Esophagus squamous epithelium (tissue), 5 donors: Measurements from ENCODE around the gene DNAJC17. TPM values are rescaled to one million over a fixed set of nuclear protein-coding genes. Genes with fewer than 3 reads are reported as not detected.

Experiments used
- DNase-seq: peaks from one replicate; lab custom pipeline; 2025; lab: John Stamatoyannopoulos, UW
- H3K27ac ChIP-seq, 4 donors: fragments of 200-600 bp; sonication (generic); one replicate each; pipeline ENCODE4 v1.5.1; 2016 to 2019; ENCODE audit warnings: mild to moderate bottlenecking in 1 of 4
- H3K27me3 ChIP-seq, 4 donors: fragments of 200-600 bp; sonication (generic); 1 replicate in 3 of 4; 2 replicates in 1 of 4; pipeline versions ENCODE4 v1.5.1 to v1.6.0; 2017 to 2021; ENCODE audit warnings: antibody characterized with exemption in 1 of 4
- H3K36me3 ChIP-seq, 3 donors: fragments of 200-600 bp; sonication (generic); one replicate each; pipeline ENCODE4 v1.5.1; 2016 to 2019
- H3K4me1 ChIP-seq, 3 donors: fragments of 200-600 bp; sonication (generic); one replicate each; pipeline ENCODE4 v1.5.1; 2017 to 2019
- H3K4me3 ChIP-seq, 4 donors: fragments of 200-600 bp; sonication (generic); 1 replicate in 3 of 4; 2 replicates in 1 of 4; pipeline ENCODE4 v1.5.1; 2016 to 2019; ENCODE audit warnings: mild to moderate bottlenecking in 2 of 4, moderate library complexity in 1 of 4
- H3K9me3 ChIP-seq, 3 donors: fragments of 200-600 bp; sonication (generic); one replicate each; pipeline ENCODE4 v1.5.1; 2016 to 2019
- POLR2A ChIP-seq, 4 donors: fragments of 450-650 bp; IDR thresholded peaks; one replicate each; pipeline ENCODE4 v1.6.1; 2017; ENCODE audit warnings: antibody characterized with exemption in 4 of 4, mild to moderate bottlenecking in 4 of 4, moderate library complexity in 3 of 4
- WGBS, 2 donors: methylation state at CpG; one replicate each; pipeline ENCODE4 v1.1.5; 2018; 5-methylcytosine and 5-hydroxymethylcytosine counted together
- intact Hi-C: fragments of 100-400 bp; cut with DNase I; formaldehyde crosslinking; loops from one replicate; pipeline ENCODE4 v1.15.0; 2022
- total RNA-seq, 4 donors: library from RNA; depleted of rRNA; stranded (reverse); fragments of >200 nt; gene quantifications; one replicate each; pipeline ENCODE4 v1.1.0, GENCODE V29; 2016
- TF ChIP-seq, protein P1 (sequence below), 6 experiments: fragments of 450-650 bp in 4 of 6; fragments of 200-600 bp in 2 of 6; sonication (generic) in 2 of 6; IDR thresholded peaks; one replicate each; pipeline ENCODE4 v1.5.1; 2016 to 2019; ENCODE audit warnings: antibody characterized with exemption in 6 of 6, mild to moderate bottlenecking in 4 of 6, moderate library complexity in 4 of 6
- donor health status: DM: yes; HTN: yes; CAD: no.

DNAJC17 gene
- total RNA-seq, 4 donors from 2014 or later, result 13.9 to 24.0 (median 19.2) TPM

DNA sequence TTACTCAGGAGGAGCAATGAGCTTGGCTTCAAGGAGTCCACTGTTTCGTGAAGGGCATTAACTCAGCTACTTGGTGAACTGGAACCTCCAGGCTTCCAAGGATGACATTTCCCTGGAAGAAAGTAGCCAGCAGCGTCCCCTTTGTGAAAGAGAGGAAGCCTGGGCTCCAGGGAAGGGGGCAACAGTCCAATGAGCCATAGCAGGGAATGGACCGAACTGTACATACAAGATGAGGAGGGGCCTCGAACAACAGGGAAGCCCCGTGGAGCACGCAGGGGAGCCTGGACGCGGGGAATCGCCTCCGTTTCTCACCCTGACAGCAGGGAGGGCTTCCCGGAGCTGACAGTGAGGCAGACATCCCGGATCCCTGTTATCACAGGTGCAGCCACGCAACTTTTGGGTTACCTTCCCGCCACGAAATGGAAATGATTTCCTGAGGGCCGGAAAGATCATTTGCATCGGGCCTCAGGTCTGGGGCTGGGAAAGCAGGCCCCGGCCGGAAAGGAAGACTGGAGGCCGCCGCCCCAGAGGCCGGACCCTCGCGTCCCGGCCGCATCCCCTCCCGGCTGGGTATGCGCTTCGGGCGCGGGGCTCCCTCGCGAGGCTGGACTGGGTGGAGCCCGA is 36.1 kb upstream of the DNAJC17 start:
- TF ChIP-seq POLR2A (IDR thresholded peaks at IDR 0.05), result no peak
- TF ChIP-seq, protein P1, sequence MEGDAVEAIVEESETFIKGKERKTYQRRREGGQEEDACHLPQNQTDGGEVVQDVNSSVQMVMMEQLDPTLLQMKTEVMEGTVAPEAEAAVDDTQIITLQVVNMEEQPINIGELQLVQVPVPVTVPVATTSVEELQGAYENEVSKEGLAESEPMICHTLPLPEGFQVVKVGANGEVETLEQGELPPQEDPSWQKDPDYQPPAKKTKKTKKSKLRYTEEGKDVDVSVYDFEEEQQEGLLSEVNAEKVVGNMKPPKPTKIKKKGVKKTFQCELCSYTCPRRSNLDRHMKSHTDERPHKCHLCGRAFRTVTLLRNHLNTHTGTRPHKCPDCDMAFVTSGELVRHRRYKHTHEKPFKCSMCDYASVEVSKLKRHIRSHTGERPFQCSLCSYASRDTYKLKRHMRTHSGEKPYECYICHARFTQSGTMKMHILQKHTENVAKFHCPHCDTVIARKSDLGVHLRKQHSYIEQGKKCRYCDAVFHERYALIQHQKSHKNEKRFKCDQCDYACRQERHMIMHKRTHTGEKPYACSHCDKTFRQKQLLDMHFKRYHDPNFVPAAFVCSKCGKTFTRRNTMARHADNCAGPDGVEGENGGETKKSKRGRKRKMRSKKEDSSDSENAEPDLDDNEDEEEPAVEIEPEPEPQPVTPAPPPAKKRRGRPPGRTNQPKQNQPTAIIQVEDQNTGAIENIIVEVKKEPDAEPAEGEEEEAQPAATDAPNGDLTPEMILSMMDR (IDR thresholded peaks at IDR 0.05), result no peak
- Histone ChIP-seq H3K9me3 (no peaks in the 10 kb centered on the region), H3K27ac (peak overlapping the region; percentile 91 to 97 (median 94)), H3K4me3 (peak overlapping the region; percentile 59 to 80 (median 72)), H3K27me3 (peaks cover 0 to 34% (median 0%) of the 10 kb centered on the region in 4 donors), H3K4me1 (peaks cover 16 to 68% (median 33%) of the 10 kb centered on the region in 3 donors), H3K36me3 (peaks cover 0 to 18% (median 0%) of the 10 kb centered on the region in 3 donors)
- no peak for DNase-seq
- 11 to 63% methylated on average over 8 to 18 of the region's 34 CpGs for WGBS, 2 donors
- intact Hi-C loops, result no loop called here

DNA sequence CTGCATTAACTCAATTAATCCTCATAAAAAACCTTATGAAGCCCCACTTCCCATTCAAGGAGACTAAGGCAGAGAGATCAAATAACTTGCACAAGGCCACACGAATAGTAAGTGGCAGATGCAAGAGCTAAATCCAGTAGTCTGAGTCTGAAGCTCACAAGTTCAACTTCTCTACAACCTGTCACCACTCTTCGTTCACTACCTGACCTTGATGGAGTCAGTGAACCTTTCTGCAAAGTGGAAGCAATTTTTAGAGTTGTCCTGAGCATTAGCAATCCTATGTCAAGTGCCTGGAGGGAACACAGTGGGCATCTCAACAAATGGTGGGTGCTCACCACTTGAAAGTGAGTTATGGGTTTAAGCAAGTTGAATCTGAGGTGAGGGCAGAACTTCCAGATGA is 34.5 kb upstream of the DNAJC17 start:
- peaks cover 10 to 52% (median 22%) of the 10 kb centered on the region in 3 donors for H3K4me1 ChIP-seq
- no peak for TF ChIP-seq POLR2A (IDR thresholded peaks at IDR 0.05)
- TF ChIP-seq, protein P1 (IDR thresholded peaks at IDR 0.05), result no peak
- peaks cover 0 to 34% (median 0%) of the 10 kb centered on the region in 4 donors for H3K27me3 ChIP-seq
- H3K9me3 ChIP-seq, result no peaks in the 10 kb centered on the region
- no peak for DNase-seq
- H3K36me3 ChIP-seq, result peaks cover 0 to 19% (median 0%) of the 10 kb centered on the region in 3 donors
- peak overlapping the region in 2 of 4 donors; percentile 91 to 97 for H3K27ac ChIP-seq
- WGBS, 2 donors, result 73 to 83% methylated on average over 2 of the region's 2 CpGs
- no peak overlapping the region for H3K4me3 ChIP-seq
- intact Hi-C loops, result no loop called here

DNA sequence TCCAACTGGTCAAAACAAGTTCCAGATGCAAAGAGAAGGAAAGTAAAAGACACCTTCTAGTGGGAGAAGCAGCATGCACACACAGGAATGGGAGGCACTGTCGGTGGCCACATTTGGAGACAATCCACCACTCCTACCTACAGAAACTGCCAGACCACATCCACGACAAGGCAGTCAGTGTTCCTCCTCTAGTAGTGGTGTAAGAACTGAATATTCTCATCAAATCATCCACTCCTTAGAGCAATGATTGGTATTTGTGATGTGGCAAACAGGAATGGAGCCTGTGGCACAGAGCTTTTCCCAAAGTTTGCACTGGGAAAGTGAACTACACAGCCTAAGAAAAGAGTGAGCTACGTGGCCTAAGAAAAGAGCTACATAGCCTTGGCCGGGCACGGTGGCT is 31.5 kb upstream of the DNAJC17 start:
- peaks cover 3 to 41% (median 22%) of the 10 kb centered on the region in 3 donors for H3K4me1 ChIP-seq
- peaks cover 0 to 7% (median 0%) of the 10 kb centered on the region in 4 donors for H3K27me3 ChIP-seq
- WGBS, 2 donors, result 84 to 85% methylated on average over 5 of the region's 5 CpGs
- no peak overlapping the region for H3K27ac ChIP-seq
- H3K4me3 ChIP-seq, result no peak overlapping the region
- peaks cover 0 to 19% (median 0%) of the 10 kb centered on the region in 3 donors for H3K36me3 ChIP-seq
- intact Hi-C loops, result no loop called here
- no peak for DNase-seq
- H3K9me3 ChIP-seq, result no peaks in the 10 kb centered on the region
- no peak for TF ChIP-seq POLR2A (IDR thresholded peaks at IDR 0.05)
- TF ChIP-seq, protein P1 (IDR thresholded peaks at IDR 0.05), result no peak

DNA sequence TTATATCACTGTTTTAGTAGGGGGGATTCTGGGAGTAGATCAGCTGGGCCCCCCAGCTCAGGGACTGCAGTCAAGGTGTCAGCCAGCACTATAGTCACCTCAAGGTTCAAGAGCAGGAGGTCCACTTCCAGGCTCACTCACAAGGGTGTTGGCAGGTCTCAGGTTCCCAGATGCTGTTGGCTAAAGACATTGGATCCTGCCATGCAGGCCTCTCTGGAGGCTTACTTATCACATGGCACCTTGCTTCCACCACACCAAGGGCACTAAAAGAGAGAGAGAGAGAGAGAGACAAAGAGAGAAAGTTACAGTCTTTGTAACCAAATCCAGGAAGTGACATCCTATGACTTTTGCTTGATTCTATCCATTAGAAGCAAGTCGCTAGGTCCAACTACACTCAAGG is 28.7 kb upstream of the DNAJC17 start:
- no peak for DNase-seq
- no peaks in the 10 kb centered on the region for H3K9me3 ChIP-seq
- intact Hi-C loops, result no loop called here
- no peak for TF ChIP-seq POLR2A (IDR thresholded peaks at IDR 0.05)
- TF ChIP-seq, protein P1 (IDR thresholded peaks at IDR 0.05), result no peak
- H3K36me3 ChIP-seq, result peaks cover 0 to 19% (median 0%) of the 10 kb centered on the region in 3 donors
- peaks cover 0 to 17% (median 6%) of the 10 kb centered on the region in 3 donors for H3K4me1 ChIP-seq
- WGBS, 2 donors, result 100% methylated on average over 1 of the region's 1 CpG
- H3K27me3 ChIP-seq, result no peaks in the 10 kb centered on the region
- no peak overlapping the region for H3K4me3 ChIP-seq
- H3K27ac ChIP-seq, result peak overlapping the region in 2 of 4 donors; percentile 26 to 31

DNA sequence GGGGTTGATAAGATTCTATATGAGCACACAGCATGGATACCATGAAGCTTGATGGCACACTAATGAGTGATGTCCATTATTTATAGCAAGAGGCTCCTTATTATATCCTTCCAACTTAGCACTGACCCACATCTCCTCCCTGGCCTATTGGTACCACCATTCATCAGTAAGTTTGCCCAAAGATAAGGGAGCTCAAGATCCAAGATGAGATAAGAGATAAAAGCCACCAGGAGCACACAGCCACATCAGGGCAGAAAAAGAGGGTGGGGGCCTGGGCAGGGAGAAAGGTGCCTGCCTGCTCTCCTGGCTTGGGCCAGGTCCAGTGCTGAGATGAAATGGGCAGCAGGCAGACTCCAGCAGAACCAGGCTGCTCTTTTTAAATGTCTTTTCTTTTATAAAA is 25.6 kb upstream of the DNAJC17 start:
- intact Hi-C loops, result no loop called here
- H3K9me3 ChIP-seq, result no peaks in the 10 kb centered on the region
- peaks cover 0 to 17% (median 6%) of the 10 kb centered on the region in 3 donors for H3K4me1 ChIP-seq
- peaks cover 0 to 6% (median 0%) of the 10 kb centered on the region in 3 donors for H3K36me3 ChIP-seq
- no peak overlapping the region for H3K4me3 ChIP-seq
- TF ChIP-seq, protein P1 (IDR thresholded peaks at IDR 0.05), result no peak
- no peak for TF ChIP-seq POLR2A (IDR thresholded peaks at IDR 0.05)
- H3K27ac ChIP-seq, result no peak overlapping the region
- H3K27me3 ChIP-seq, result no peaks in the 10 kb centered on the region
- DNase-seq, result no peak
